HL-60/S4 (cell line): ENCODE results near the gene TMEM74B.

Source experiments
- in situ Hi-C: fragments of 300-500 bp; cut with MboI; formaldehyde crosslinking; loops from 2 replicates; pipeline ENCODE4 v1.14.3; 2022; ENCODE audit warnings: low sequenced_read_pairs

Gene TMEM74B

DNA sequence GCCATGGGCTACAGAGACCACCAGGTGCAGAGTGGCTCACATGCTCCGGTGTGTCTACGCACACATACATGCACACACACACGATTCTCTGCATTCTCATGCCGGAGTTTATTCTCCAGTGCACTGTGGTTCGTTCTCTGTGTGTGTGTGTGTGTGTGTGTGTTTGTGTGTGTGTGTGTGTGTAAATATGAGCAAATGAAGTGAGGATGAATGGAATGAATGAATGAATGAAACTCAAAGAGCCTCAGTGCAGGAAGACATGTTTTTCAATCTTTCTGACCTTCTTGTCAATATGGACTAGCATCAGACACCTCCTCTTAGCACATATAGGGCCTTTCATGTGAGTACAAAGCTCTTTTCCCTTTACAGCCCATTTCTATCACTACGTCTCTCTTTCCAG is 1.6 kb downstream of the TMEM74B start:
- in situ Hi-C loops, result no loop called here

DNA sequence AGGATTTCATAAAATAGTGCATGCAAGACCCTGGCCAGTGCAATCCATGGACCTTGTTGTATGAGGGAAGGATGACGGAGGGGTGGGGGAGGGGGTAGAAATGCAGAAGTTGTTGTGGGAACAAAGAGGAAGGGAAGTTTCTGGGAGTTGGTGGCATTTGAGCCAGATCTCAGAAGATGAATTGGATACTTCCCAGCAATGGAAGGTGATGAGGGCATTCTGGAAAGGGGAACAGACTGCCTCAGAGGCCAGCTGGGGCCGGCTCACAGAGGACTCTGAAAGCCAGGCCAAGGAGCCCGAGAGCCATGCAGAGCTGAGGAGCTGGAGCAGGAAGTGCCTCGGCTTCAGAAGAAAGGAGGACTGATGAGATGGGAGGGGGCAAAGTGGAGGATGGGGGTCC is 2.7 kb downstream of the TMEM74B start:
- in situ Hi-C loops, result no loop called here

DNA sequence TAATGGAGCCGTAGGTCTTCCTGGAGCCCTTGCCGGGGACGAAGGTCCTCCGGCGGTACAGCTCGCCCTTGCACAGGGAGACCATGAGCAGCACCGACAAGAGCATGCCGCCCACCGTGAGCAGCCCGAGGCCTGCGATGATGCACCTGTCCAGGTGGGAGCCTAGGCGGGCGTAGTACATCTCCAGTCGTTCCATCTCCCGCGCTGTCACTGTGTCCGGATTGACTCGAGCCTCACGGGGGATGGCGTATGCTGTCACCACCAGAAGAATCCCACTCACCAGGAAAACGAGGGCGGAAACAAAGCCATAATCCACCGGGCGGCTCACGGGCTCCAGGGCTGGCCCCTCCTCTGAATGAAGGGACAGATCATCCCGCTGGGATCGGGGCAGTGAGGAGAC is 3.8 kb downstream of the TMEM74B start:
- in situ Hi-C loops, result no loop called here

DNA sequence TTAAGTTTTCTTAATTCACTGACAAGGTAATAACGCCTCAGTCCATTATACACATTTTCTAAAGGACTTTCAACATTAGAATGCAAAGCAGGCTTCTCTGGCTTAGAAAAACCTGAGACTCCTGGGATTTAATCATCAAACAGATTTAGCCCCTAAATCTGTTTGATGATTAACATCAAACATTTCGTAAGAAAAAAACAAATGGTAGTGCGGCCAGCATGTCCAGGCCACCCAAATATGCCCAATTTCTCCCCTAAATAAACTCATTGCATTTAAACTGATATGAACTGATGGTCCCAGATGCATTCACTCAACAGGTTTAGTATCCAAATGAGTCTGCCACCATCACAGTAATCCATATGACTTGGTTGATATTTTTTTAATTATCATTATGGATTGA is 6.2 kb downstream of the TMEM74B start:
- in situ Hi-C loops, result no loop called here

DNA sequence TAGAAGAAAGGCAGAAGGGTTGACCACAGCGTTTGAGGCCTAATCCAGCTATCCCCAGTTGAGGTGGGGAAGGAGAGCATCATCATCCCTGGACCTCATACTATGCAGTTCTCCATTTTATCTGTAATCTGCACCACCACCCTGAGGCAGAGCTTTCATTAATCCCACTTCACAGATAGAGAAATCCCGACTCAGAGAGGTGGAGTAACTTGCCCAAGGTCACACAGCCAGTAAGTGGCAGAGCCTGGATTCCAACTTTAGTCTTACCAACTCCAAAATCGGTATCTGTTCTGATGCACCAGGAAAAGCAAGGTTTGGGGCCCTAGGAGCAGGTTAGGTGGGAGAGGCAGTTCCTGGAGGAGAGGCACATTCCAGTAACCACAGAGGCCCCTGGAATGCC is 6.7 kb downstream of the TMEM74B start:
- in situ Hi-C loops, result no loop called here

DNA sequence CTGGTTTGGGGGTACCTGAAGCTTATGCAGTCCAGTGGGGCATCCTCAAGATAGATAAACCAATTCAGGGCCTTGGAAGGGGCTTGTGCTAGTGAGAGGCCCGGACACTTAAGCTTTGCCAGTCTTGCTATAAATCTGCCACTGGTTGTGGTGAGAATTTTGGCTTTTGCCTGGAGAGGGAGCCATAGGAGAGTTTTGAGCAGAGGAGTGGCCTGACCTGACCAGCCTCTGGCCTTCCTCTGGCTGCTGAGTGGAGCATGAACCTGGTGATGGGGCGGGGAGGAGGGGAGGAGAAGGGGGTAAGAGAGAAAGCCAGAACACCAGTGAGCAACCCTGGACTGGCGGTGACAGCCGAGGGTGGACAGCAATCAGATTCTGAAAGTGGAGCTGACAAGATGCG is 7.1 kb downstream of the TMEM74B start:
- in situ Hi-C loops, result no loop called here

DNA sequence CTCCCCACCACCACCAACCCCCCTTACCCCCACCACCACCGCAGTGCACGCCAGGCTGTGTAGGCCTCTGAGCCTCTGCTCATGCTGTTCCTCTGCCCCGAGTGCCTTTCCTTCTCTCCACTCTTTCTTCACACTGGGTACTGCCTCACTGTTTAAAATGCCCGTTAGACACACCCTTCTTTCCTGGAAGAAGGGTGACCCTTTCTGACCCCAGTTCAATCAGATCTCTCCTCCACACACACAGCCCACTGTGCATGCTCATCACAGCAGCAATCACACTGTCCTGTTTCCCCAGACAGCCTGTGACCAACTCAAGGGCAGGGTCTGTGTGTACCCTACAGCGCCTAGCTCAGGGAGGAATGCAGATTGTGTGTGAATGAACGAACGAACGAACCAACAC is 10.0 kb downstream of the TMEM74B start:
- in situ Hi-C loops, result no loop called here

DNA sequence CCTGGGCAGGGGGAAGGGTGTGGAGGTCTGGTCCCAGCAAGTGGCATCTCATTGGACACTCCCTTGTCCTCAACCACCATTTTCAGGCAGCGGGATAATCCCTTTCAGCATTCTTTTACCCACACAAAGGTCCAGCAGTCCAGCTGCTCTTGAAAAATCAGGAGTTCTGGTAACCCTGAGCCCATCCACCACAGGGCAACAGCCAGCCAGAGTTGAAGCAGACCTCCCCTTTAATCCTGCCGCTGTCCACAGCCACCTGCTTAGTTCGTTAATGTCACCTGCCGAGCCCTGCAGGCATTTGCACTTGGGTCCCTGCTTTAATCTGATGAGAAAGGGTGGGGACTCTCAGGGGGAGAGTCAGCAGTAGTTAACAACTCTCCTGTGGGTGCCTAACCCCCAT is 11.1 kb downstream of the TMEM74B start:
- in situ Hi-C loops, result no loop called here

DNA sequence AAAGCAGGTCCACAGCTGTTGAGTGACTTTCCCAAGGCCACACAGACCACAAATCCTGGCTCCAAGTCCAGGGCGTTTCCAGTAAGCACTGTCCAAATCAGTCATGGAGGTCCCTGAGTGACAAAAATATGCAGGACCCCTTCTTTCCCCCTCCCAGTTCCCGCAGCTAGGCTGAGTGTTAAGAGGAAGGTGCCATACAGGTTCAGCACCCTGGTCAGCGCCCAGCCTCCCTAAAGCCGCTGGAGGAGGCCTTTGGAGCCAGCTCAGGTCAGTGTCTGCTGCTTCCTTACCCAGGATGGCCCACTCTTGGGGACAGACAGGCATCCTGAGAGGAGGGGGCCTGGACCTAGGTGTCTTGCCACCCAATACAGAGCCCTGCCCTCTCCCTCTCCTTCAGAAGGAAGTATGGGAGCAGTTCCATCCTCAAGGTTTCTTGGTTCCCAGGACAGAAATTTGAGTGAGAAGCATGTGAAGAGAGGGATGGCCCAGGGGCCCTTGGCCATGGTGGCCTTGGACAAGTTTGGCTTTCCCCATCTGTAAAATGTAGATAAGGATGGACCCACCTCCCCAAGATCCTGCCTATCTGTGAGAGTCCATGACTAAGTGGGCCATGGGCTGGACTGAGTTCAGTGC is 13.2 kb downstream of the TMEM74B start:
- in situ Hi-C loops, result no loop called here

DNA sequence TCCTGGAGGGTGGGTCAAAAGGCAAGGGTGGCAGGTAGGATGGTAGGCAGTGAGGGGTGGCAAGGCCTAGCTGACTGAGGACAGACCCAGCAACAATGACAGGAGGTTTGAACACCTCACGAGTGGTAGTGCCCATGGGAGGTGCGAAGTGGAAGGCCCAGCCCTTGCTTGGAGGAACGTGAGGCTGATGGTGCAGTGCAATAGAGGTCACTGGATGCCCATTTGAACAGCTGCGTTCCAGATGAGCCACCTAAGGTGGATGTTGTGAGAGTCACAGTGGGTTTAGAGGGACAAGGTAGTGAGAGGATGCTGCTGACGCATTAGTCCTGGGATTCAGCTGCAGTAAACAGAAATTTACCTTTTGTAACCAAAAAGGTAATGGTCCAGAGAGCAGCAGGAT is 15.6 kb downstream of the TMEM74B start:
- in situ Hi-C loops, result no loop called here

DNA sequence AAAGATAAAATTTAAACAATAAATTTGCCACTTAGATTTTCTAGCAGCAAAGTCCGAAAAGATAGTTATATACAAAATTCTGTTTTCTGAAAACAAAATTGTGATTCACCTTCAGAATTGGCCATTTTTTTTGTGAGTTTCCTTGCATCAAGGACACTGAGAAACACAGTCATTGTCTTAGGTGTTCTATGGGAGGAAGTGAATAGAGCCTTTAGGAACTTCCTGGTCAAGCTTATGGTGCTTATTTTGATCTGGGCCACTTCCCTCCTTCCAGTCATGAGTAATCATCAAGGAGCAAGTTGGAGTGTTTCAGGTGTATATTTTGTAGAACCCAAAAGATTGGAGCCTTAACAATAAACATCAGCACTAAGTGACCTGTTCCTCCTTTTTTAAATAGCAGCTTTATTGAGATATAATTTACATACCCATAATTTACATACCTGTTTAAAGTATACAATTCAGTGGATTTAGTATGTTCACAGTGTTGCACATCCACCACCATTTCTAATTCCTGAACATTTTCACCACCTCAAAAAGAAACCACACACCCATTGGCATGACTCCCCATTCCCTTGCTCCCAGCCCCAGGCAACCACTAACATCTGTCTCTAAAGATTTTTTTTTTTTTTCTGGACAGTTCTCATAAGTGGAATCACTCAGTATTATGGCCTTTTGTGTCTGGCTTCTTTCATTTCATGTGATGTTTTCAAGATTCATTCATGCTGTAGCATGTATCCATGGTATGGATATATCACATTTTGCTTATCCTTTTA is 17.6 kb downstream of the TMEM74B start:
- in situ Hi-C loops, result no loop called here

DNA sequence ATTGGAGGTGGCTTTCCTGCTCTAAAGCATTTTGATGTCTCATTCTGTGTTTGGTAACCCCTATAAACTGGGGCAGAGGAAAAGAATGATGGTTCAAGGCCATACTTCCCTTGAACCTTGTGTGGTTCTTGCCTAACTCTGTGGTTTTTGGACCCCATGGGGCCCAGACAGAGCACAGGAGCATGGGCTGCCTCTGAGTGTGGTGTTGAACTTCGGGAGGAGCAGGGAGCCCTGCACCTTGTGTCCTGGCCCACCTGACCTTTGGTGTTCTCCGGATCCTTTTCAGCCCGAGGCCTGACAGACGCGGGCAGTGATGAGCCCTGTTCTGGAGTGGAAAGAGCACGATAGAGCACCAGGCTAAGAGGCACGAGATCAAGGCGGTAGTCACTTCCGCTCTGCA is 18.8 kb downstream of the TMEM74B start:
- in situ Hi-C loops, result no loop called here

DNA sequence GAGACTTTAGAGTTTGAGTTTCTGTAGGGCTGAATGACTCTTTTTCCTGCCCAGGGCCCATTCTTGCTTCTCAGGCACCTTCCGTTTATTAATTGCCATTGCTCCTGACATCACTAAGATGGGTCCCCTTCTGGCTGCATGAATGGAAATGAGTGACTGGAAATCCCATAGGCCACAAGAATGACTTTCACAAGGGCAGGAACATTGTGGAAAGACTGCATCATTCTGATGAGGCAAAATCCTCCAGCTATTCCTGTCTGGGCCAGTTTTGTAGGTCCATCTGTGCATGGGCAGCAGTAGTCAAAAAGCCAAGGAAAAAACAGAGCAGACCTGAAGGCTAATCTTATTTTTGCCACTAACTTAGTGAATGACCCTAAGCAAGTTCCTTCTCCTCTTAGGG is 19.3 kb downstream of the TMEM74B start:
- in situ Hi-C loops, result no loop called here

DNA sequence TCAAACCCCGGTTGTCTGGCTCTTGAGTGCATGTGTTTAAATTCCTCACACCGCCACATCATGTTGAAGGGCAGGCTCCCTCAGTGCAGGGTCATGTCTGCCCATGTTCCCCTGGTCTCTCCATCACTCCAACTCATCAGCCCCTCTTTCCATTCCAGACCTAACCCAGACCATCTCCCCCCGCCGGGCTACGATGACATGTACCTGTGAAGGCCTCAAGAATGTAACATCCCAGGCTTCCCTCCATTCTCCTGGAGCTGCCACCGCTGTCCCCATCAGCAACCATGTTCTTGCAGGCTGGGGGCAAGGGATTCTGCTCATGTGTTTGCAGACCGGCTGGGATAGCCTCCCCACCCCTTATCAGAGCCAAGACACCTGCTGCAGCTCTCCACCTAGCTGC is 19.9 kb downstream of the TMEM74B start:
- in situ Hi-C loops, result no loop called here

DNA sequence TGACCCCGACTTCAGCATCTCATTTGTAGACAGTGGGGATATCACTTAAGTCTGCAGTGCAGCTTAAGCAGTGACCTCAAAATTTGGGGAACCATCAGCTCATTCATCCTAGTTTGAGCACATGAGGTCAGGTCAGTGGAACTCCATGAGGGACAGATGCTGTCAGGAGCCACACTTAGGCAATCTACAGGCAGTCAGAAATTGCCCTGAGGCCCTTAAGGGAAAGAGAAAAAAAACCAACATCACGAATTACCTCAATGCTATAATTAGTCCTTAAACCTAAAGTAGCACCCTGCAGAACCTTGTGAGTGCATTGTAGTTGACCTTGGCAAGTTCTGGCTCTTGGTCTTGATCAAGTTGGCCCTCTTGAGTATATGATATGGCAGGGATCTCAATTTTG is 21.1 kb downstream of the TMEM74B start:
- in situ Hi-C loops, result no loop called here

DNA sequence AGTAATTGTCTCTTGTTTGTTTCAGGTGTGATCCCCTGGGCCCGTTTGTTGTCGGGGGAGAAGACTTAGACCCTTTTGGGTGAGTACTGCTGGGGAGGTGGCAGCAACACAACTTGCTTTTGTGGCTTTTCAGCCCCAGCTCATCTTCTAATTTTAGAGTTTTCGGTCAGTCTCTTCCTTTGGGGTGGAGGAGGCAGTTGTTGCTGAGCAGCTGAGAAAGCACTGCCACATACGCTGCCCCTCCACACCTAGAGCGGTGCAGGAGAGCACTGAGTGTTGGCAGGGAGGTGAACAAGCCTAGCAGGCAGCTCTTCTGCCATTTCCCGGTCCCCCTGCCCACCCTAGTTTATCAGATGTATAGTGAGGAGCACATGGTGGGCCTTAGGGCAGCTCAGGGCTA is 21.7 kb downstream of the TMEM74B start:
- in situ Hi-C loops, result no loop called here

DNA sequence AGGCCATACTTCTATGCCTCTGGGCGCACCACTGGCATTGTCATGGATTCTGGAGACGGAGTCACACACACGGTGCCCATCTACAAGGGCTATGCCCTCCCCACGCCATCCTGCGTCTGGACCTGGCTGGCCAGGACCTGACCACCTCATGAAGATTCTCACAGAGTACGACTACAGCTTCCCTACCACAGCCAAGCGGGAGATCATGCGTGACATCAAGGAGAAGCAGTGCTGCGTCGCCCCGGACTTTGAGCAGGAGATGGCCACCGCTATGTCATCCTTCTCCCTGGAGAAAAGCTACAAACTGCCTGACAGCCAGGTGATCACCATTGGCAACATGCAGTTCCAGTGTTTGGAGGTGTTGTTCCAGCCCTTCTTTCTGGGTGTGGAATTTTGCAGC is 23.8 kb downstream of the TMEM74B start:
- in situ Hi-C loops, result no loop called here

DNA sequence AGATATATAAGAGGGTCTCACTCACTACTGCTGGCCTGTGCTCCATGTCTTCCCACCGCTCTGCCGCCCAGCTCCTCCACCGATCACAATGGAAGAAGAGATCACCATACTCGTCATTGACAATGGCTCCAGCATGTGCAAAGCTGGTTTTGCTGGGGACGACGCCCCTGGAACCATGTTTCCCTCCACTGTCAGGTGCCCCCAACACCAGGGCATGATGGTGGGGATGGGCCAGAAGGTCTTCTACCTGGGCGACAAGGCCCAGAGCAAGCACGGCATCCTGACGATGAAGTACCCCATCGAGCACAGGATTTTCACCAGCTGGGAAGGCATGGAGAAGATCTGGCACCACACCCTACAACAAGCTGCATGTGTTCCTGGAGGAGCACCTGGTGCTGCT is 24.3 kb downstream of the TMEM74B start:
- in situ Hi-C loops, result no loop called here

DNA sequence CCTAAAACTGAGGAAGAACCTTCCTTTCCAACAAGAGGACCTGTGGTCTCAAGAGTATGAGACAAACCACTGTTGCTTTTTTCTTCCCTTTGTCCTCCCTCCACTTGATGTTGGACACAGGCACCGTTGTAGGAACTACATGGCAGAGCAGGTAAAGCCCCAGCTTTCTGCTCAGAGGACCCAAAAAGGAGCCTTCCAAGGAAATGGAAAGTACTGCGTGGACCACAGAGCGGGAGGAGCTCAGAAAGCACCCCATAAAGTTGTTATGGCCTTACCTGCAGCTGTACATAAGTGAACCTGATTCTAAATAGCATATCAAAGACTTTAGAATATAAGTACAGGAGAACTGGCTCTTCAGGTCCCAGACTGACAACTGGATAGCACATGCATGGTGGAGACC is 29.4 kb downstream of the TMEM74B start:
- in situ Hi-C loops, result no loop called here

DNA sequence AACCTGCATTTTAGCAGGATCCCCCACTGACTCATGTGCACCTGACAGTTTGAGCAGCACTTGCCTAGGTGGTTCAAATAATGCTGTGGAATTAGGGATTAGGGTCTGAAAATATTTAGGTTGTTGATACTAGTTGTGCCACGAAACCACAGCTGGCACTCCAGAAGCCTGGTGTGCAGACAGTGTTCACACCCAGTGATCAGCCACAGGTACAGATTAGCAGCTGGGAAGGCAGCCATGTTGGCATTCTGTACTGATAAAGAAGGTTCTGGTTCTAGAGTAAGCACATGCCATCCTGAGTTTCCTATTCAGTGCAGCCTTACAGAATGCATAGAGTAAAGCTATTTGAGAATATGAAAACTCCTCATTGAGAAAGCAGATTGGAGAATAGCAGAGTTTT is 30.1 kb downstream of the TMEM74B start:
- in situ Hi-C loops, result no loop called here

DNA sequence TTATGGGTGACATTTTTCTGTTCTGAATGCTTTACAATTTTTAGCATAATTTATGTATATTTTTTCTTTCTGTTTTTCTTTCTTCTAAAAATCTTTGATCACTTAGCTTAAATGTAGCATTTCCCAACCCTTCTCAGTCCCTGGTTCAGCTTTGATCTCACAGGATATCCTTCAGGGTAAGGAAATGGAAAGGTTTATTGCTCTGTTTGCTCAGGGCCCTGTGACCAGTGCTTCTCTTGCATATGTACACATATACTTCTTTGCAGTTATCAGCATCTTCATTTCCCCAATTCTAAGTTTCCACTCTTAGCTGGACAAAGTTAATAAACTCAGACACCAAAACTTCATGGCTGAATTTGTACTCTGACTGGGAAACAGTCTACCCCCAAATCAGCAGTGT is 30.6 kb downstream of the TMEM74B start:
- in situ Hi-C loops, result no loop called here

DNA sequence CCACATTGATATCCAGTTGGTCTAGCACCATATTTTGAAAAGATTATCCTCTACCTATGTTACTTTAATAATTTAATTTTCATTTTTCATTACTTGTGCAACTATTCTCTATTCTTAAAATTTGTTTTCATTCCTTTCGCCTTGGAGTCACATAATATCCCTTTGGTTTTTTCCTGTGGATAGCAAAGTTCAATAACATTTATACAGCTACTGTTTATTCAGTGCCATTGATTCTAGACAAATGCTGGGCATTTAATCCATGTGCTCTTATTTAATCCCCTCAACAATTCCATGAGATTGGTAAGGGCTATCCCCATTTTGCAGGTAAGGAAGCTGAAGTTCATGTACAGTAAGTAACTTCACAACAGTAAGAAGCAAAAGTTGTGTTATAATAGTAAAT is 33.8 kb downstream of the TMEM74B start:
- in situ Hi-C loops, result no loop called here

DNA sequence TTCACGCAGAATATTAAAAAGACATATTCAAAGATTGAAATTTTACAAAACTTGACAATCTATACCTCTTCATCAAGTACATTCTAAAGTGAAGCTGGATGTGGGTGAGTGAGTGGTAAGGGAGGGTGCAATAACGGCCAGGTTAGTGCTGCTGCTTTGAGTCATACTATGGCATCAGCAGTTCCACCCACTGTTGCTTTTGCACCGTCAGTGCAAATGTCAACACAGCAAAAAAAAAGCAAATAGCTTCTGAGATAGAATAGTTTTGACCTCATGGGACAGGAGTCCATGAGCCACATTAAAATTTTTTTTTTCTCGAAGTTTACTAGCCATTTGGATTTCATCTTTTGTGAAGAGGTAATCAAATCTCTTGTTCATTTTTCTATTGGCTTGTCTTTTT is 34.6 kb downstream of the TMEM74B start:
- in situ Hi-C loops, result no loop called here
